HUES64 (cell line): ENCODE measurements around the gene TMEM119.

ENCODE experiments used
- H3K27ac ChIP-seq: 2 replicates; pipeline ENCODE4 v1.7.0; 2013; ENCODE audit warnings: low read depth, low read length, inconsistent platforms
- H3K27me3 ChIP-seq: 2 replicates; pipeline ENCODE4 v1.6.1; 2013; ENCODE audit warnings: mild to moderate bottlenecking, low read length; ENCODE audit not compliant: insufficient read depth
- H3K36me3 ChIP-seq: 2 replicates; pipeline ENCODE4 v1.6.1; 2013; ENCODE audit warnings: mild to moderate bottlenecking, low read length; ENCODE audit not compliant: insufficient read depth
- H3K4me1 ChIP-seq: 2 replicates; pipeline ENCODE4 v1.6.1; 2013; ENCODE audit warnings: mild to moderate bottlenecking, low read length, moderate library complexity; ENCODE audit not compliant: insufficient read depth
- H3K4me3 ChIP-seq: 2 replicates; pipeline ENCODE4 v1.5.1; 2013; ENCODE audit warnings: mild to moderate bottlenecking, low read length, moderate library complexity
- H3K9ac ChIP-seq: 2 replicates; pipeline ENCODE4 v1.6.1; 2013; ENCODE audit warnings: mild to moderate bottlenecking, low read depth, low read length
- H3K9me3 ChIP-seq: 2 replicates; pipeline ENCODE4 v1.6.1; 2013; ENCODE audit warnings: low read depth, low read length; ENCODE audit not compliant: insufficient read depth
- WGBS: fragments of 150-250, 120-280 bp; methylation state at CpG from one replicate; pipeline ENCODE4 v1.1.7; 2013; ENCODE audit warnings: missing lambda C conversion rate; 5-methylcytosine and 5-hydroxymethylcytosine counted together

Gene TMEM119

DNA sequence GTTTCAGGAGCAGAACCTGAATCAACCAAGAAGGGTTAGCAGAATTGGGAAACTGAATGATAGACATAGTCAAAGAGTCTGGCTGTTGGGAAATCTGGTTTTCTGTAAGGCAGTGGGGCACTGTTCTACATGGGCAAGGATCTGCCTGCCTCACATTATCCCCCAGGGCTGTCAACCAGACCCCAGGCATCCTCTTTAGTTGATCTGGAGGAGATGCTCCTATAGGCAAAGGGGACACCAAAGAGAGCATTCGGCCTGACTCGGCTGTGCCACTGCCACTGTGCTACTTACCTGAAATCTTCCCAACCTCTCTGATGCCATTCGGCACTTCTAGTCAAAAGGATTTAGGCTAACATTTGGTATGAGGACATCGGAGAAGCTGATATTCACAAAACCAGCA lies 31.4 kb downstream of the TMEM119 start:
- no peaks in the 10 kb centered on the region for H3K9me3 ChIP-seq
- peaks cover 62% of the 10 kb centered on the region for H3K36me3 ChIP-seq
- peaks cover 4% of the 10 kb centered on the region; the same call in 1 of the 2 replicates for H3K4me1 ChIP-seq
- H3K4me3 ChIP-seq, result no peak overlapping the region
- H3K27ac ChIP-seq, result no peak overlapping the region
- H3K9ac ChIP-seq, result no peak overlapping the region
- no peaks in the 10 kb centered on the region for H3K27me3 ChIP-seq
- whole genome bisulfite sequencing, result 93% methylated on average over 4 of the region's 4 CpGs

DNA sequence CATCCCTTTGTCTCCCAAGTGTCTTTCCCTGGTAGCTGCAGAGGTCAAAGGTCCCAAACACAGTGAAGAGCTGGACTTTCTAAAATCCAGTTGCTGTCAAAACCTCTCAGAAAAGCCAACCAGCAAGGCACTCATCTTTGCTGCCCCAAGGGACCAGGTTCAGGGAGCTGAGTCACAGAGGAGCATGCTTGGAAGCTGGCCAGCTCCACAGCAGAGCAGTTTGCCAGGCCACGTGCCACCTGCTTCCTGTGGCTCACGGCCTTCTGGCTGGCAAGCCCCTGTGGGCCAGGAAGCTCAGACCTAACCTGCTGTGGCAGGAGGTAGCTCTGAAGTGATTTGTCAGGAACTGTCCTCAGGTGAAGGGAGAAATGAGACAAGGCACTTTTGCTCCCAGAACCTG lies 31.9 kb downstream of the TMEM119 start:
- Histone ChIP-seq H3K9ac (no peak overlapping the region), H3K4me1 (peaks cover 4% of the 10 kb centered on the region; the same call in 1 of the 2 replicates), H3K27me3 (no peaks in the 10 kb centered on the region), H3K9me3 (no peaks in the 10 kb centered on the region), H3K27ac (no peak overlapping the region), H3K36me3 (peaks cover 62% of the 10 kb centered on the region), H3K4me3 (no peak overlapping the region)
- 93% methylated on average over 2 of the region's 2 CpGs for WGBS

DNA sequence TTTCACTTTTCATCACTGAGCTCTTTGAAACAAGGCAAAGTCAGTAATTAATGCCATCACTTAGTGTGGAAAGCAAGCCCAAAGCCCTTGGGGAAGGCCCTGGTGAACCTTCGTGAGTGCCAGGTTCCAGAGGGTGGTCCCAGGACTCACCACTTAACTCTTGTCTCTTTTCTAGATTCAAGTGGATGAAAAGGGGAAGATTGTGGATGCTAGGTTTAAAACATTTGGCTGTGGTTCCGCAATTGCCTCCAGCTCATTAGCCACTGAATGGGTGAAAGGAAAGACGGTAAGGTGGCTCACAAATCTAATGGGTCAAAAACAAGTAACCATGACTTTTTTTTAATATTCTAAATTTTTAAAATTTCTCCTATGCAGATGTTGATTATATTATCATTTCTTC lies 32.7 kb downstream of the TMEM119 start:
- Histone ChIP-seq H3K9ac (no peak overlapping the region), H3K36me3 (peaks cover 62% of the 10 kb centered on the region), H3K4me3 (no peak overlapping the region), H3K9me3 (no peaks in the 10 kb centered on the region), H3K27me3 (no peaks in the 10 kb centered on the region), H3K27ac (no peak overlapping the region), H3K4me1 (peaks cover 4% of the 10 kb centered on the region; the same call in 1 of the 2 replicates)
- 98% methylated on average over 2 of the region's 3 CpGs for WGBS

DNA sequence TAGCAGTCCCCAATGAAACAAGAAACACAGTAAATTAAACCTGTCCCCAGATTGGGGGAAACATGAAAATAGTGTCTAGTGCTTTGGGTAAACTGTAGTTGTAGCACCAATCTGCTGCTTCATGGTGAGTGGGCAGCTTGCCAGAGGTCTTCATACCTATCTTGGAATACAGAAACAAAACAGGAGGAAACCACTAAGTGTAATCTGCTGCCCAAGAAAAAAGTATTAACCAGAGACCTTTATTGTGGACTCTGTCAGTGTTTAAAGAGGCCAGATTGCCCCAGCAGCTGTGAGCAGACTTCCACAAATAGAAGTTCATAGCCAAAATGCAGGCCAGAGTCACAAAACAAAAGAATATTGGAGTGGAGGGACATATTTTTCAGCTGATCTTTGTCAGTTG lies 33.2 kb downstream of the TMEM119 start:
- H3K9me3 ChIP-seq, result no peaks in the 10 kb centered on the region
- peaks cover 4% of the 10 kb centered on the region; the same call in 1 of the 2 replicates for H3K4me1 ChIP-seq
- no peak overlapping the region for H3K9ac ChIP-seq
- H3K4me3 ChIP-seq, result no peak overlapping the region
- peaks cover 60% of the 10 kb centered on the region for H3K36me3 ChIP-seq
- H3K27me3 ChIP-seq, result no peaks in the 10 kb centered on the region
- H3K27ac ChIP-seq, result no peak overlapping the region

DNA sequence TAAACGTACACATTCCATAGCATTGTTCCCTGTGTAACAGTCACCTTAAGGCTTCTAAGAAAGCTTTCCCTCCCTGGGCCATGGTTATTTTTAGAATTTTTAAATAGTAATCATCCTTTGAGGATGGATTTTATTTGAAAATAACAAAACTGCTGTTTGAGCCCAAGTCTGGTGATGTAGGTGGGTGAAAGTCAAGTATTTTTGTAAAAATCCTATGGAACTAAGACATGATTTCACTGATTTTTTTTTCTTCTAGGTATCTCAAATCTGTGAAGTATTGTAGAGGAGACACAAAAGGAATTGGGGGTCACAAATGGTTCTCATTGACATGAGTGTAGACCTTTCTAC lies 34.1 kb downstream of the TMEM119 start:
- 54% methylated on average over 1 of the region's 1 CpG for WGBS
- no peaks in the 10 kb centered on the region for H3K27me3 ChIP-seq
- H3K36me3 ChIP-seq, result peaks cover 51% of the 10 kb centered on the region
- no peaks in the 10 kb centered on the region for H3K9me3 ChIP-seq
- no peak overlapping the region for H3K9ac ChIP-seq
- peak overlapping the region; percentile 89; the same call in 1 of the 2 replicates for H3K4me3 ChIP-seq
- H3K27ac ChIP-seq, result no peak overlapping the region
- peaks cover 4% of the 10 kb centered on the region; the same call in 1 of the 2 replicates for H3K4me1 ChIP-seq

DNA sequence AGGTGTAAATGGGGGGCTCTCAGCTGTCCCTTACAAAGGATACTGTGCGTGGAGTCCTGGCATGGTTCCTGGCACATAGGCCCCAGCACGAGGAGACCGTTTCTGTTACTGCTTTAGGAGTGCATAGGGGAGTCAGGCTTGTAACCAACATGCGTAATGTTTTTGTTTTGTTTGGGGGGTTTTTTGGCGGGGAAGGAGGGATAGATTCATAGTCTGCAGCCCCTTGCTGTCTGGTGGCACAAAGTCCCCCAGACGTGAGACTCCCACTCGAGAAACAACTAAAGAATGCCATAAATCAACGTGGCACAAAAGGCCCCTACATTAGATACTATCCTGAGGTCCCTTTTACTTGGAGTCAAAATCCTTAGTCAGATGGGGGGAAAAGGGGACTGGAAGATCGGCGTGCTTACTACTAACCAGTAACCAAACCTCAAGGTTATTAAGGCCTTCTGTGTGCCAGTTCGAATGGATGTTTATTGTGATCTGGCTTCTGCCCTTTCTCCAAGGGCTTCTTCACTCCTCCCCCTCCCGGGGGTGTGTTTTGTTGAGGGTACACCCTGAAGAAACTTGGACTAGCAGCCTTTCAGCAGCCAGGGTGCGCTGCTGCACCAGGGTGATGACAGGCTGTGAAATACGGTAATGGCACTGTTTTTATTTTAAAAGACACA lies 34.6 kb downstream of the TMEM119 start:
- Histone ChIP-seq H3K9ac (peak overlapping the region; percentile 88), H3K27me3 (no peaks in the 10 kb centered on the region), H3K27ac (no peak overlapping the region; the same call in 1 of the 2 replicates), H3K9me3 (no peaks in the 10 kb centered on the region), H3K4me3 (peak overlapping the region; percentile 89), H3K36me3 (peaks cover 49% of the 10 kb centered on the region), H3K4me1 (peaks cover 4% of the 10 kb centered on the region; the same call in 1 of the 2 replicates)
- WGBS, result 9% methylated on average over 12 of the region's 14 CpGs

DNA sequence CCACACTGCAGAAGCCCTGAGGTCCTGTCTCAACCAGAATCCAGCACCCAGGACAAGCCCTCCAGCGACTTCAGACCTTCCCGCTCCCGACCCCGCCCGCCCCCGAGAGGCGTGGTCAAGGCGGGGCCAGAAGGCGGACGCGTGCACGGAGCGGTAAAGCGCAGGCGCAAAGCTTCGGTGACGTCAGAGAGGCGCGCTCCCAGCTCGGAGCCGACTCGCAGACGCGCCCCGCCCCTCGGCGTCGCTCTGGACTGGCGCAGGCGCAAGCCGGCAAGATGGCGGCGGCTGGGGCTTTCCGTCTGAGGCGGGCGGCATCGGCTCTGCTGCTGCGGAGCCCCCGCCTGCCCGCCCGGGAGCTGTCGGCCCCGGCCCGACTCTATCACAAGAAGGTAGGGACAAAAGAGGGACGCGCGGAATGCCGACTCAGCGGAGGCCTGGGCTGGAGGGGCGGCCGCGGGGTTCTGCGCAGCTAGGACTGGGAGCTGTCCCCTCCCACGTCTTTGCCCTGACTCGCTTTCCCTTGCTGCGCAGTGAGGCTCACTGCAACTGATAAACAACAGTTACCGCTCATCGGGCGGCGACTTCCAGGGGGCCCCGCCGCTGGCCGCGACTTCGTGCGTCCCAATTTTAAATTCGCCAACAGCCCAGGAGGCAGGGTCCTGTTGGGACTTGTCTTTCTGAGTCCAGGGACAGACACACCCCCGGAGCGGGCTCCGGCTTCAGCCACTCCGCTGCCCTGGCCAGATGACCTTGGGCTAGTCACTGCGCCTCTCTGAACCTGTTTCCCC lies 35.3 kb downstream of the TMEM119 start, which contains the start of gene ISCU:
TSS of gene ISCU (plus strand) at position 249 of the 788 bp plus-strand sequence. CDS start at position 276, 27 bp downstream.
- Histone ChIP-seq H3K9ac (peak within 1 kb of the TSS; percentile 96), H3K4me1 (peaks cover 4% of the 10 kb centered on the region; the same call in 1 of the 2 replicates)
- under 1% methylated on average over 72 of the region's 72 CpGs for WGBS

DNA sequence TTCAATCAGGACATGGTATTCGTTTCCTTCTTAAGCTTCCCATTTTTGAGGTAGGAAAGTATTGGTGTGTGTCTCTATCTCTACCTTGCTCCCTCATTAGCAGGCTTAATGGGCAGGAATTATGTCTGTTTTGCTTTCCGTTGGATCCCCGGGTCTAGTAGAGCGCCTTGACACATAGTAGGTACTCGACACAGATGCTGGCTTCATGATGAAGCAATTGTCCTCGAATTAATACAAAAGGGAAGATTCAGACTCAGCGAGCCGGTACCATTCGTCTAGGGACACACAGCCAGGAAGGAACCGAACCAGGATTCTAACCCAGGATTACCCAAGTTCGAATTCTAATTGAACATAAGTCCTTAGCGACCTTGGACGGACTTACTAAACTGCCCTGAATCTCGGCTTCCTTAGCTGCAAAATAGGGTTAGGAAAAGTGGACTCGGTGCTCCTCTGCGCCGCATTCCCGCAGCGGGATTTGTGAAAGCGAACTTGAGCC lies 36.0 kb downstream of the TMEM119 start:
- peaks cover 4% of the 10 kb centered on the region; the same call in 1 of the 2 replicates for H3K4me1 ChIP-seq
- H3K27me3 ChIP-seq, result no peaks in the 10 kb centered on the region
- peaks cover 46% of the 10 kb centered on the region for H3K36me3 ChIP-seq
- H3K9me3 ChIP-seq, result no peaks in the 10 kb centered on the region
- peak overlapping the region; percentile 89 for H3K4me3 ChIP-seq
- H3K9ac ChIP-seq, result peak overlapping the region; percentile 96
- 1% methylated on average over 19 of the region's 20 CpGs for WGBS
- H3K27ac ChIP-seq, result peak overlapping the region; percentile 95

More for the DNA sequence above, 35.3 kb downstream of the TMEM119 start, which contains the start of gene ISCU:
- Histone ChIP-seq H3K36me3 (peaks cover 48% of the 10 kb centered on the region), H3K9me3 (no peaks in the 10 kb centered on the region), H3K27me3 (no peaks in the 10 kb centered on the region), H3K27ac (peak within 1 kb of the TSS; percentile 95), H3K4me3 (peak within 1 kb of the TSS; percentile 89)

DNA sequence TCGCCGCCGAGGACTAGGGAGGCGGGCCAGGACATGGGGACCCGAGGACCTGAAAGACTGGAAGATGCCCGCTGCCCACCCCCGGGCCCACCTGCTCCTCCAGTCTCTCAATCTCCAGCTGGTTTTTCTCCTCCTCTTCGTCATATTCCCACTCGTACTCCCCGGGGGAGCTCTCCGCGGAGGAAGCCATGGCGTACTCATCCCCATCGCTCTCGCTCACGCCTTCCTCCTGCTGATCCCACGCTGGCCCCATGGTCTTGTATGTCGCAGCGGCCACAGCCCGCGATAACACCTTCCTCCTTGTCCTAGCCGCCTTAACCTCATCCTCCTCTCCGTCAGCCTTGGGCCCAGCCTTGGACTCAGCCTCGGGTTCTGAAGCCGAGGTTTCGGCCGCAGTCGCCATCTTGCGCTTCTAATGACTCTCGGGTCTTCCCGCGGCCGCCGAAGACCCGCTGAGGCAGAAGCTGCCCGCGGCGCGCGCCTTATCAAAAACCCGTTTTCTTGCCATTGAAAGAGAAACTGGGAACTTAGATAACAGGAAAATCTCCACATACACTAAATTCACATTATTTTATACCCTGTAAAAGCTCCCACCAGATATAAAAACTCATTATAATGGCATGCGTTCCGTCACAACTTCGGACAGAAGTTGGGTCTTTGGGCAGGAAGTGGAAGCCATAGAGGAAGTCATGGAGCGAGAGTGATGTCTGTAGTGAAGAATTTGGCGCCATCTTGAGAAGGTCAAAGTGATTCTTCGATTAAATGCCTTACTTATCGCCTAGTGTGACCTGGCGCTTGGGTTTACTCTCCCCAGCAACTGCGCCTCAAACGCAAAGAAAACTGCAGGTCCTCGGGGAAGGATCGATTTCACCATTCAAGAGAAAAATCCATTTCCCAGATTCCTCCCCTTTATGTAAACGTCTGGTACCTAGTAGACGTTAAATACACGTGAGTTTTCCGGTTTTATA lies 36.8 kb downstream of the TMEM119 start, which contains the start of gene SART3:
TSS of gene SART3 (minus strand) at position 422 of the 968 bp plus-strand sequence. CDS start at position 403, 19 bp downstream.
- H3K9me3 ChIP-seq, result no peaks in the 10 kb centered on the region
- WGBS, result under 1% methylated on average over 57 of the region's 57 CpGs
- H3K36me3 ChIP-seq, result peaks cover 46% of the 10 kb centered on the region
- H3K9ac ChIP-seq, result peak within 1 kb of the TSS; percentile 96
- peak within 1 kb of the TSS; percentile 89 for H3K4me3 ChIP-seq
- H3K27me3 ChIP-seq, result no peaks in the 10 kb centered on the region
- H3K4me1 ChIP-seq, result peaks cover 4% of the 10 kb centered on the region; the same call in 1 of the 2 replicates
- peak within 1 kb of the TSS; percentile 95 for H3K27ac ChIP-seq

DNA sequence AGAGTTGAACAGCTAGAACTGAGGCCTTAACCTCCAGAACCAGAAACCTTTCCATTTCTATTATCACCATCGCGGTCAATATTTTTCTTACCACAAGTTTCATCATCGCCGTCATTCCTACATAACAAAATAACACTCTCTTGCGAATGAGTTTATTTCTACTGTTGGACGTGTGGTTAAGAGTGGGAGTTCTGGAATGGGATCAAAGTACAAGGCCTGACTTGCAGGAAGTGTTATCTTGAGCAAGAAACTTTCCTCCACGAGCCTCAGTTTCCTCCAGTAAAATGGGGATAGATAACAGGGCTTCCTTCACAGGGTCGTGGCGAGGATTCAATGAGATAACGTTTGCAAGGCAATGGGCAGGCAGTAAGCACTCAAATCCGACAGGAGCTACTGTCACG lies 37.6 kb downstream of the TMEM119 start:
- Histone ChIP-seq H3K4me1 (peaks cover 4% of the 10 kb centered on the region; the same call in 1 of the 2 replicates), H3K9me3 (no peaks in the 10 kb centered on the region), H3K36me3 (peaks cover 46% of the 10 kb centered on the region), H3K9ac (peak overlapping the region; percentile 96), H3K4me3 (peak overlapping the region; percentile 89), H3K27ac (peak overlapping the region; percentile 95; the same call in 1 of the 2 replicates), H3K27me3 (no peaks in the 10 kb centered on the region)
- WGBS, result 6% methylated on average over 12 of the region's 12 CpGs
